ENCODE data around the gene RUNX2.

DNA sequence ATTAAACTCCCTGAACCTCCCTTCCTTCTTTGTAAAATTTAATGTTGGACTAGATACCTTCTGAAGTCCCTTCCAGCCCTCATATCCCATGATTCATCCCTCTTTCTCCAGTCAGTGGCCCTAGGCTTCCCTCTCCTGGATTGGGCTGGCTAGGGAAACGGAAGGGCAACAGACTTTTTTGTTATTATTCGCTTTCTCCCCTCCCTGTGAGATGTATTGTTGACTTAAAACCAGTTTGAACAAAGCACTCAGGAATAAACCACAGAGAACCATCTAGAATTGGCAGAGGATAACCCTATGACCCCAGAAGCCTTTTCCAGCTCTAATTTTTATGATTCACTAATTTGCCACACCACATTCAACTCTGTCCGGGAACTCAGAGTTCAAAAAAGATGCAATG is 289.3 kb downstream of the RUNX2 start:
- no peak for TF ChIP-seq ESRRA (IDR thresholded peaks at IDR 0.05; ENCODE audit: low read length)
- TF ChIP-seq, protein P1, sequence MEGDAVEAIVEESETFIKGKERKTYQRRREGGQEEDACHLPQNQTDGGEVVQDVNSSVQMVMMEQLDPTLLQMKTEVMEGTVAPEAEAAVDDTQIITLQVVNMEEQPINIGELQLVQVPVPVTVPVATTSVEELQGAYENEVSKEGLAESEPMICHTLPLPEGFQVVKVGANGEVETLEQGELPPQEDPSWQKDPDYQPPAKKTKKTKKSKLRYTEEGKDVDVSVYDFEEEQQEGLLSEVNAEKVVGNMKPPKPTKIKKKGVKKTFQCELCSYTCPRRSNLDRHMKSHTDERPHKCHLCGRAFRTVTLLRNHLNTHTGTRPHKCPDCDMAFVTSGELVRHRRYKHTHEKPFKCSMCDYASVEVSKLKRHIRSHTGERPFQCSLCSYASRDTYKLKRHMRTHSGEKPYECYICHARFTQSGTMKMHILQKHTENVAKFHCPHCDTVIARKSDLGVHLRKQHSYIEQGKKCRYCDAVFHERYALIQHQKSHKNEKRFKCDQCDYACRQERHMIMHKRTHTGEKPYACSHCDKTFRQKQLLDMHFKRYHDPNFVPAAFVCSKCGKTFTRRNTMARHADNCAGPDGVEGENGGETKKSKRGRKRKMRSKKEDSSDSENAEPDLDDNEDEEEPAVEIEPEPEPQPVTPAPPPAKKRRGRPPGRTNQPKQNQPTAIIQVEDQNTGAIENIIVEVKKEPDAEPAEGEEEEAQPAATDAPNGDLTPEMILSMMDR (IDR thresholded peaks at IDR 0.05 in 2 of 3, conservative IDR thresholded peaks at IDR 0.05 in 1 of 3; ENCODE audit: control insufficient read depth in 2 of 3, extremely low read depth in 1 of 3, insufficient read depth in 1 of 3, low read depth in 3 of 3, low read length in 3 of 3) = no peak
- TF ChIP-seq IKZF1 (conservative IDR thresholded peaks at IDR 0.05) = no peak
